SHP77 treated with DMSO at 0.1 percent for 48 hours (cell line): ENCODE measurements around the gene PXMP4.
A peak's percentile ranks its signal among the peaks of the same experiment; 100 is the strongest.
"Not testable (repeated sequence)": the region's sequence is repeated elsewhere in the genome, so short reads cannot be mapped to it uniquely, and the experiment has no call there.

Experiments
- DNase-seq: peaks from one replicate; lab custom pipeline; 2025; lab: John Stamatoyannopoulos, UW

PXMP4 gene, protein sequence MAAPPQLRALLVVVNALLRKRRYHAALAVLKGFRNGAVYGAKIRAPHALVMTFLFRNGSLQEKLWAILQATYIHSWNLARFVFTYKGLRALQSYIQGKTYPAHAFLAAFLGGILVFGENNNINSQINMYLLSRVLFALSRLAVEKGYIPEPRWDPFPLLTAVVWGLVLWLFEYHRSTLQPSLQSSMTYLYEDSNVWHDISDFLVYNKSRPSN

DNA sequence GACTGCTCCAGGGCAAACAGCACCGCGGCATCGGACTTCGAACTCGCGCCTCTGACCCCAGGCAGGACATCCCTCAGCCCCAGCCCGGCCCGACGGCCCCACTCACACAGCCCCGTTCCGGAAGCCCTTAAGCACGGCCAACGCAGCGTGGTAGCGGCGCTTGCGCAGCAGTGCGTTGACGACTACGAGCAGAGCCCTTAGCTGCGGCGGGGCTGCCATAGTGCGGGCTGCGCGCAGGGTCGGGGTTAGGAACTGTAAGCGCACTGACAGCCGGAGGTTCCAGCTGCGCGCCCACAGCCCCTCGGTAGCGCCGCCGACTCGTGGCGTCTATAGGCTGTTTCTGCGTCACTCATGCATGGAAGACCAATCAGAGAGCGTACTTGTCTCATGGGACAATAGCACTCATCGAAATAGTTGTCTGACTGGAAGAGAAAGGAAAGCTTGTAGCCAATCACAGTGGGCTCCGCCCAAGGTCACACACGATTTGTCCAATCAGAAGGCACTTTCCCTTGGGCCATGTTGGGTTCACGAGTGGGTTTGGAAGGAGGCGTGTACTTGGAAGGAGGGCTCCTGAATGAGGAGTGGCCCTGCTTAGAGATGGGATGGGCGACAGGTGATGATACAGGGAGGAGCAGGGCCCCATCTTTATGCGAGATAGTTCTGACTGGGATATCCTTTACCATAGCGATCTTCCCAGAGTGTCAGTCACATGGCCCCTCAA is at the start of gene PXMP4:
TSS of gene PXMP4 (minus strand) at position 322 of the 721 bp plus-strand sequence. CDS start at position 219, 103 bp downstream.
- peak; percentile 98 for DNase-seq

DNA sequence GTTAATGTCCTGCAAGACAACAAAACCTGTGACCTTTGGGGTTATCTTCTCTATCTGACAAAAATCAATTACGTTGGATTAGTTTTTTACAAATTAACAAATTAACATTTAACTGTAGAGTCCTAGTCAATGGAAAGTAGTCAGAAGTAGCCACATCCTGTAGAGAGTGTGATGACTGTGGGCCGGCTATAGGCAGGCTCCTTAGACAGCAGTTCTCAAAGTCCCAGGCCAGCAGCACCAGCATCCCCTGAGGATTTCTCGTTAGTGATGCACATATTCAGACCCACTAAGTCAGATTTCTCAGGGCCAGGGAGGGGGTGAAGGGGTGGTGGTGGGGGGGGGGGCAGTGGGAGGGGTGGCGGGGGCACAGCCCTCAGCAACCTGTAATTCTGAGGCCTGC is 48.9 kb upstream of the PXMP4 start:
- DNase-seq = no peak

DNA sequence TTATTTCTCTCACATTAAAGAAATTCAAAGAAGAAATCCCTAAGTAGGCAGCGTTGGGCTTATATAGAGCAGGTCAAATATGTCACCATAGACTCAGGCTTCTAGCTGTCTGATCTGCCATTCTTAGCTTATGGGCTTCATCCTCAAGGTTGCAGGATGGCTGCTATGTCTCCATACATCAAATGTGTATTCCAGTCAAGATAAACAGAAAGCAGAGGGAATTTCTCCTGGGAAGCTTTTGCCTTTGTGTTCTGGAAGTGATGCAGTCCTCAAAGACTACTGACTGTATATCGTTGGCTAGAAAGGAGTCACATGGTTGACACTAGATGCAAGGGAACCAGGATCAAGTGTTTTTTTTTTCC is 47.6 kb upstream of the PXMP4 start:
- DNase-seq = no peak

GRCh38 chr20:33766686-33767085 is 46.6 kb upstream of the PXMP4 start:
- DNase-seq = no peak

- DNase-seq = no peak
Measured at GRCh38 chr20:33765592-33765991, 45.5 kb upstream of the PXMP4 start.

DNA sequence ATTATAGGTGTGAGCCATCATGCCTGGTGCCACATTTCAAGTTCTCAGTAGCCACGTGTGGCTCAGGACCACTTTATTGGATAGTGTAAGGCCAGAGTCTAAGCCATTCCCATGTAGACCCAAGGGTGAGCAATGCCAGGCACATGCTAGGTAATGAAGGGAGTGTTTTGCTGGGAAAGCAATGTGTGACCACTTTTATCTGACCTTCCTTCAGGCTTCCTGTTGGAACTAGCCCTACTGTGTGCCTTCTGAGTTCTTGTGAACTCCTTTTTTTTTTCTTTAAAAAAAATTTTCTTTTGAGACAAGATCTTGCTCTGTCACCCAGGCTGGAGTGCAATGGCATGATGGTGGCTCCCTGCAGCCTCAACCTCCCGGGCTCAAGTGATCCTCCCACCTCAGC is 45.0 kb upstream of the PXMP4 start:
- DNase-seq = no peak

DNA sequence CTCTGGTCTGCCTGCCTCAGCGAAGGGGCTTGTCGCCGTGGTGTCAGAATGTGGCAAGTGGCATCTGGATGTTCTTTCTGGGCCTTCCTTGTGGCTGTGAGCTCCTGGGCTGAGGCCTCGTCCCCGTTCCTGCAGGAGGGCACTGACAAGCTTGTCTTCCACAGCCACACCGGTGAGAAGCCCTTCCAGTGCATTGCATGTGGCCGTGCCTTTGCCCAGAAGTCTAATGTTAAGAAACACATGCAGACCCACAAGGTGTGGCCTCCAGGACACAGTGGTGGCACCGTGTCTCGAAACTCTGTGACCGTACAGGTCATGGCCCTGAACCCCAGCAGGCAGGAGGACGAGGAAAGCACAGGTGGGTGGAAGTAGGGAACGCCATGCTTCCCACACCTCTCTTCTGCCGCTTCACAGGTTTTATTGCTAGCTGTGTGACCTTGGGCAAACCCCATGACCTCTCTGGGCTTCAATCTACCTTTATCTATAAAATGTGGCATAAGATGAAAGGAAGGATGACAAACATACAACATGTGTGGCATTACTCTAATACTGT is 41.7 kb upstream of the PXMP4 start:
- no peak for DNase-seq

GRCh38 chr20:33757458-33757857 is 37.3 kb upstream of the PXMP4 start:
- no peak for DNase-seq

DNA sequence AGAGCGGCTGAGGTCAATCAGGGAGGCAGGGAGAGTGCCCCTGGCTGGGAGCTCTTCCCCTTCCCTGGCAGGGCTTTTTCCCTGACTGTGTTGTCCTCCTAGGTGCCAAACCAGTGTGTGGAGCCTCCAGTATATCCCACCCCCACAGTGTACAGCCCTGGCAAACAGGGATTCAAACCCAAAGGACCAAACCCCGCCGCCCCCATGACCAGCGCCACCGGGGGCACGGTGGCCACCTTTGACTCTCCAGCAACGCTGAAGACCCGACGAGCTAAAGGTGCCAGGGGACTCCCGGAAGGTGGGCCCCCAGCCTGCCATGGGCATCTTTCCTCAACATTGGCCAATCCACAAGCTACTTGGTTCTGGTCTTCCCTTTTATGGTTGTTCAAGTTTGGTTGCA is 36.9 kb upstream of the PXMP4 start:
- no peak for DNase-seq

DNA sequence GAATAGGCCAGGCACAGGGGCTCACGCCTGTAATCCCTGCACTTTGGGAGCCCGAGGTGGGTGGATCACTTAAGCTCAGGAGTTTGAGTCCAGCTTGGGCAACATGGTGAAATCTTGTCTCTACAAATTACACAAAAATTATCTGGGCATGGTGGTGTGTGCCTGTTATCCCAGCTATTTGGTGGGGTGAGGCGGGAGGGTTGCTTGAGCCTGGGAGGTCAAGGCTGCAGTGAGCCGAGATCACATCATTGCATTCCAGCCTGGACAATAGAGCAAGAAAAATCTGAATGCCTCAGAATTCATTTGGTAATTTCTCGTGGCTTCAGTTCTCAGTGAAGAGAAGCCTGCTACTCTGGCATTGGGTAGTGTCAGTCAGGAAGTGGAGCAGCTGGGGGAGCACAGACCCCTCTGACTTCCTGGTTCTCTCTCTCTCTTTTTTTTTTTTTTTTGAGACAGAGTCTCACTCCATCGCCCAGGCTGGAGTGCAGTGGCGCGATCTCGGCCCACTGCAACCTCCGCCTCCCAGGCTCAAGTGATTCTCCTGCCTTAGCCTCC is 35.9 kb upstream of the PXMP4 start:
- not testable (repeated sequence) for DNase-seq

- no peak for DNase-seq
Measured at GRCh38 chr20:33753763-33754162, 33.7 kb upstream of the PXMP4 start.

DNA sequence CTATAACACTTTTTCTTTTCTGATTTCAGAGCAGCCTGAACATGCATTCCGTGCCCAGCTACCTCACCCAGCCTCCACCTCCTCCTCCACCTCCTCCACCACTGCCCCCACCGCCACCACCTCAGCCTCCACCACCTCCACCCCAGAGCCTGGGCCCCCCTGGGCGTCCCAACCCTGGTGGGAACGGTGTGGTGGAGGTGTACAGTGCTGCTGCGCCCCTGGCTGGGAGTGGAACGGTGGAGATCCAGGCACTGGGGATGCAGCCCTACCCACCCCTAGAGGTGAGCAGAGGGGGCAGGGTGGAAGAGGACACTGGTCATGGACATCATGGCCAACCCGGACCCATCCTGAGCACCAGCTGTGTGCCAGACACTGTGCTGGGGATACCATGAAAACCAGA is 33.0 kb upstream of the PXMP4 start:
- no peak for DNase-seq

DNA sequence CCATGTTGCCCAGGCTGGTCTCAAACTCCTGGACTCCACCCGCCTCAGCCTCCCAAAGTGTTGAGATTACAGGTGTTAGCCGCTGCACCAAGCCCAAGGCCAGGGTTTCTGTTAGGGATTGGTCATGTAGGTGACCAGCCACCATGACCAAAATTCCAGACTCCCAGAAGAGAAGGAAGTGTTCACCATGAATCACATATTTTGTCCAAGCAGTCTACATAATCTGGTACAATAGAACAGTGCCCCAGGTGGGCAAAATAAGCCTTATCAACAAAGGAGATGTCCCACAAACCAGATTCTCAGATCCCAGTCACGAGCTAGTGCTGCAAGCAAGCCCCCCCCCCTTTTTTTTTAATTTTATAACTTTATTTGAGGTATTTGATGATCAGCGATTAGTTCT is 31.7 kb upstream of the PXMP4 start:
- no peak for DNase-seq

GRCh38 chr20:33746325-33746998 is 26.4 kb upstream of the PXMP4 start:
- DNase-seq = no peak

DNA sequence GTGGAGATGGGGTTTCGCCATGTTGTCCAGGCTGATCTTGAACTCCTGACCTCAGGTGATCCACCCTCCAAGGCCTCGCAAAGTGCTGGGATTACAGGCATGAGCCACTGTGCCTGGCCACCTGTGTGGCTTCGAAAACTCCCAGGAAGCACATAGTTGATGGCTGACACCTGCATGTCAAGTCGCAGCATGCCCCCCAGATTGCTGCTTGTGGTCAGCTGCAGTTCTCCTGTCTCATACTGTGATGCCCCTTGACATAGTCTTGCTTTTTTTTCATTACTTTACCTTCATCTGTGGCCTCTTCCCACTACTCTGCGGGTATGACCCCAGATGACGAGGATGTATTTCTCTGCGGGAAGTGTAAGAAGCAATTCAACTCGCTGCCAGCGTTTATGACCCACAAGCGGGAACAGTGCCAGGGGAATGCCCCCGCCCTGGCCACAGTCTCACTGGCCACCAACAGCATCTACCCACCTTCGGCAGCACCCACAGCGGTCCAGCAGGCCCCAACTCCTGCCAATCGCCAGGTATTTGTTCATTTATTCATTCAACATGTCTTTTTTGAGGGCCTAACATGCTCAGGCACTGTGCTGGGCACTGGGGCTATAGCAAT is 24.8 kb upstream of the PXMP4 start:
- no peak for DNase-seq

DNA sequence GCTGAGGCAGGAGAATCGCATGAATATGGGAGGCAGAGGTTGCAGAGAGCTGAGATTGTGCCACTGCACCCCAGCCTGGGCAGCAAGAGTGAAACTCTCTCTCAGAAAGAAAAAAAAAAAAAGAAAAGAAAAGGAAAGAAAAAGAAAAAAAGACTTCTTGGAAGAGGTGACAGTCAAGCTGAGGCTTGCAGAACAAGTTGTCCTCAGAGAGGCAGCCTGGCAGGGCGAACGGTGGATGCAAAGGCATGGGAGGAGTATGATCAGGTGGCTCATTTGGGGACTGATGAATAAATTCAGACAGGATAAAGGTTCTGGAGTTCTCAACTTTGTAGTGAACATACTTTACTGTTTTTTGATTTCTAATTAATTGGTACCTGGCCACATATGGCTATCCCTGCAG is 24.1 kb upstream of the PXMP4 start:
- DNase-seq = no peak

DNA sequence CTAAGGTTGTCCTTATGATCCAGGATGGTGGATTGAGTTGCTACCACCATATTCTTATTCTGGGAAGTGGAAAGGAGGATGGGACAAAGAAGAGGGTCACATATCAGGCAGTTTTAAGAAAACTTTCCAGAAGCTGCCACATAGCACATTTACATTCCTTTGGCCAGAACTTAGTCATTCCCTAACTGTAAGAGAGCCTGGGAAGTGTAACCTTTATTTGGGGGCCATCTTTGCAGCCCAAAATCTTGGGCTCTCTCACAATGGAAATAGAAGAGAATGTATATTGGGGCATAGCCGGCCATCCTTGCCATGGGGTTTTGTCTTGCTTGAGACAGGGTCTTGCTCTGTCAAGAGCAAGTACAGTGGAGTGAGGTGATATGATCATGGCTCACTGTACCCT is 20.1 kb upstream of the PXMP4 start:
- no peak for DNase-seq

DNA sequence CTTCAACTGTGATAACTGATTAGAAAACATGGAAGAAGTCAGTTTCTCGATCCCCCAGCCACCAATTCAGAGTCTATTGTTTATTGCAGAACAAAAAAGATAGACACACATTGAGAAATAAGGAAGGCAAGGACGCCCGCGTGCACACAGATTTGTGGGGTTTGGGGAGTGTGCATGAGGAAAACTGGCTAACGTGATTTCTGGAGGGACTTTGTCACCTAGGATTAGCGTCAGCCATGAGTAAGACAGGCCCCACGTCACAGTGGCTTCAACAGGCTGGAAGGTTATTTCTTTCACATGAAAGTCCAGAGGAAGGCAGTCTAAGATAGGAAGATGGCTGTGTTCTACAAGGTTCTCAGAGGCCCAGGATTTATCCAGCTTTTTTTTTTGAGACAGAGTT is 19.4 kb upstream of the PXMP4 start:
- DNase-seq = no peak

- DNase-seq = no peak
Measured at GRCh38 chr20:33736962-33737361, 16.9 kb upstream of the PXMP4 start.

- DNase-seq = no peak
Measured at GRCh38 chr20:33733654-33734576, 13.8 kb upstream of the PXMP4 start.
